Skeletal muscle tissue (tissue), 4 donors: ENCODE results near the gene TIMP2. TPM values are rescaled to one million over a fixed set of nuclear protein-coding genes. Genes with fewer than 3 reads are reported as not detected.

Experiments
- H3K27ac ChIP-seq: one replicate; pipeline ENCODE4 v1.7.0; 2013; ENCODE audit warnings: mild to moderate bottlenecking, low read depth, low read length, inconsistent platforms
- H3K27me3 ChIP-seq, 3 donors: one replicate each; pipeline ENCODE4 v1.7.0; 2013; ENCODE audit warnings: low read length in 3 of 3; ENCODE audit not compliant: control insufficient read depth in 3 of 3, insufficient read depth in 3 of 3
- H3K36me3 ChIP-seq, 3 donors: one replicate each; pipeline ENCODE4 v1.7.0; 2013; ENCODE audit warnings: low read length in 3 of 3; ENCODE audit not compliant: control insufficient read depth in 3 of 3, insufficient read depth in 3 of 3
- H3K4me1 ChIP-seq, 3 donors: one replicate each; pipeline ENCODE4 v1.7.0; 2013; ENCODE audit warnings: low read length in 3 of 3, mild to moderate bottlenecking in 3 of 3; ENCODE audit not compliant: control insufficient read depth in 3 of 3, insufficient read depth in 3 of 3
- H3K4me3 ChIP-seq, 3 donors: one replicate each; pipeline ENCODE4 v1.7.0; 2013; ENCODE audit warnings: low read length in 3 of 3
- H3K9ac ChIP-seq, 3 donors: one replicate each; pipeline ENCODE4 v1.7.0; 2013; ENCODE audit warnings: low read length in 3 of 3, mild to moderate bottlenecking in 3 of 3, moderate library complexity in 2 of 3, low read depth in 1 of 3
- H3K9me3 ChIP-seq, 3 donors: one replicate each; pipeline ENCODE4 v1.7.0; 2013; ENCODE audit warnings: low read length in 3 of 3; ENCODE audit not compliant: control insufficient read depth in 3 of 3
- total RNA-seq: library from RNA; depleted of rRNA; stranded (reverse); fragments of >200 nt; gene quantifications from one replicate; pipeline ENCODE4 v1.2.3, GENCODE V29; 2014
- donor health status: Osteomylitis.

TIMP2 gene
- total RNA-seq, 1 donor from 2014 or later = 39.7 TPM

GRCh38 chr17:78957128-78957527 is 31.9 kb upstream of the TIMP2 start:
- H3K4me1 ChIP-seq = peaks cover 5 to 7% (median 5%) of the 10 kb centered on the region in 3 donors
- H3K27me3 ChIP-seq = peaks cover 0 to 2% (median 0%) of the 10 kb centered on the region in 3 donors
- H3K9ac ChIP-seq = no peak overlapping the region
- H3K27ac ChIP-seq = no peak overlapping the region
- H3K4me3 ChIP-seq = no peak overlapping the region
- H3K36me3 ChIP-seq = no peaks in the 10 kb centered on the region
- H3K9me3 ChIP-seq = no peaks in the 10 kb centered on the region

DNA sequence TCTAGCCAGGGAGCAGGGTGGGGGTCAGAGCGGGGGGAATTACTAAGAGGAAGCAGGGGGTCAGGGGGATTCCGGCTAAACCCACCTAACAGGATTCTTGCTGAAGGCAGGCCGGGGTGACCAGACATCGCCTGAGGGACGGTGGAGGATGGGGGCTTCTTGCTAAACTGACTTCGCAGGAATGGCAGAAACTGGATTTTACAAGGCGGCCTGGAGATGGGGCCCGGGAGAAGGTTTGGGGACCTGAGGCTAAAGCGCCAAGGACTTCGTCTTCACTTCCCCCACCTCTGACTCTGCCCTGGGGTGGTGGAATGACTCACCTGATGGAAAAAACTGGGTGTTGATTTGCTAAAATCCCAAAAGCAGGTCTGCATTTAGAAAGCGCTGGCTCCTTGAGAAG is 31.1 kb upstream of the TIMP2 start:
- Histone ChIP-seq H3K36me3 (no peaks in the 10 kb centered on the region), H3K27me3 (peaks cover 0 to 2% (median 0%) of the 10 kb centered on the region in 3 donors), H3K27ac (no peak overlapping the region), H3K9me3 (no peaks in the 10 kb centered on the region), H3K9ac (no peak overlapping the region), H3K4me3 (no peak overlapping the region), H3K4me1 (peaks cover 4 to 11% (median 5%) of the 10 kb centered on the region in 3 donors)

- no peak overlapping the region for H3K27ac ChIP-seq
- no peaks in the 10 kb centered on the region for H3K36me3 ChIP-seq
- no peak overlapping the region for H3K4me3 ChIP-seq
- H3K9ac ChIP-seq = no peak overlapping the region
- H3K27me3 ChIP-seq = peaks cover 0 to 2% (median 0%) of the 10 kb centered on the region in 3 donors
- peaks cover 0 to 6% (median 2%) of the 10 kb centered on the region in 3 donors for H3K4me1 ChIP-seq
- peaks cover 7 to 11% (median 8%) of the 10 kb centered on the region in 3 donors for H3K9me3 ChIP-seq
Measured at GRCh38 chr17:78954684-78955083, 29.5 kb upstream of the TIMP2 start.

GRCh38 chr17:78953356-78954350 is 28.5 kb upstream of the TIMP2 start:
- Histone ChIP-seq H3K9me3 (peaks cover 7 to 11% (median 8%) of the 10 kb centered on the region in 3 donors), H3K27ac (no peak overlapping the region), H3K4me1 (peaks cover 0 to 6% (median 2%) of the 10 kb centered on the region in 3 donors), H3K27me3 (peaks cover 0 to 2% (median 0%) of the 10 kb centered on the region in 3 donors), H3K36me3 (no peaks in the 10 kb centered on the region), H3K9ac (no peak overlapping the region), H3K4me3 (no peak overlapping the region)

GRCh38 chr17:78952706-78953105 is 27.5 kb upstream of the TIMP2 start:
- Histone ChIP-seq H3K27me3 (peaks cover 0 to 2% (median 0%) of the 10 kb centered on the region in 3 donors), H3K9ac (no peak overlapping the region)

DNA sequence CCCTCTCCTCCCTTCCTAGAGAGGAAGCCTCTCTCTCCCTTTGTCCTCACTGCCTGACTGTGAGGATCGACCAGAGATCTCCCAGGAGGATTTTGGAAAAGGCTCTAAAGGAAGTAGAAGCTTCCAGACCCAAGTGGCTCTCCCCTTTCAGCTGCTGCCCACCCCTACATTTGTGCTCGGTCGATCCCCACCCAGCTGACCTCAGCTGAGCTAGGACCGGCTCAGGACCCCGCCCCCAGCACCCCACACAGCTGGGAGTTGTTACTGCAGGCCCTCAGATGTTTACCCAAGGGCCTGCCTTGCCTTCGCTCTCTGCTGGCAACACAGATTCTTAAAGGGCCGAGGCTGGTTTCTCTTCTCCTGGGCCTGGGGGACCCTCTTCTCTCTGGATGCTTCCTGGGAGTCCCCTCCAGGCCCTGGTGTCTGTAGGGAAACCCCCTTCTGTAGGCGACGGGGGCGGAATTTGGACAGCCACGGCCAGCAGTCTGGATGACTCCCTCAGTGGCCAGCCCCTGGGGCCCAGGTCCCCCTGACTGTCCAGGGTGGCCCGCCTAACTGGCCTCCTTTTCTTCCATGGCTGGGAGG is 26.9 kb upstream of the TIMP2 start:
- Histone ChIP-seq H3K4me1 (peaks cover 0 to 6% (median 2%) of the 10 kb centered on the region in 3 donors), H3K9me3 (peaks cover 7 to 11% (median 8%) of the 10 kb centered on the region in 3 donors), H3K27me3 (peaks cover 0 to 2% (median 0%) of the 10 kb centered on the region in 3 donors), H3K4me3 (no peak overlapping the region), H3K36me3 (no peaks in the 10 kb centered on the region), H3K27ac (no peak overlapping the region), H3K9ac (no peak overlapping the region)

More at GRCh38 chr17:78952706-78953105, 27.5 kb upstream of the TIMP2 start:
- H3K36me3 ChIP-seq = no peaks in the 10 kb centered on the region
- H3K9me3 ChIP-seq = peaks cover 7 to 11% (median 8%) of the 10 kb centered on the region in 3 donors
- no peak overlapping the region for H3K27ac ChIP-seq
- peaks cover 0 to 6% (median 2%) of the 10 kb centered on the region in 3 donors for H3K4me1 ChIP-seq
- no peak overlapping the region for H3K4me3 ChIP-seq

GRCh38 chr17:78950870-78951269 is 25.7 kb upstream of the TIMP2 start:
- H3K9ac ChIP-seq = no peak overlapping the region
- H3K9me3 ChIP-seq = peaks cover 7 to 11% (median 8%) of the 10 kb centered on the region in 3 donors

DNA sequence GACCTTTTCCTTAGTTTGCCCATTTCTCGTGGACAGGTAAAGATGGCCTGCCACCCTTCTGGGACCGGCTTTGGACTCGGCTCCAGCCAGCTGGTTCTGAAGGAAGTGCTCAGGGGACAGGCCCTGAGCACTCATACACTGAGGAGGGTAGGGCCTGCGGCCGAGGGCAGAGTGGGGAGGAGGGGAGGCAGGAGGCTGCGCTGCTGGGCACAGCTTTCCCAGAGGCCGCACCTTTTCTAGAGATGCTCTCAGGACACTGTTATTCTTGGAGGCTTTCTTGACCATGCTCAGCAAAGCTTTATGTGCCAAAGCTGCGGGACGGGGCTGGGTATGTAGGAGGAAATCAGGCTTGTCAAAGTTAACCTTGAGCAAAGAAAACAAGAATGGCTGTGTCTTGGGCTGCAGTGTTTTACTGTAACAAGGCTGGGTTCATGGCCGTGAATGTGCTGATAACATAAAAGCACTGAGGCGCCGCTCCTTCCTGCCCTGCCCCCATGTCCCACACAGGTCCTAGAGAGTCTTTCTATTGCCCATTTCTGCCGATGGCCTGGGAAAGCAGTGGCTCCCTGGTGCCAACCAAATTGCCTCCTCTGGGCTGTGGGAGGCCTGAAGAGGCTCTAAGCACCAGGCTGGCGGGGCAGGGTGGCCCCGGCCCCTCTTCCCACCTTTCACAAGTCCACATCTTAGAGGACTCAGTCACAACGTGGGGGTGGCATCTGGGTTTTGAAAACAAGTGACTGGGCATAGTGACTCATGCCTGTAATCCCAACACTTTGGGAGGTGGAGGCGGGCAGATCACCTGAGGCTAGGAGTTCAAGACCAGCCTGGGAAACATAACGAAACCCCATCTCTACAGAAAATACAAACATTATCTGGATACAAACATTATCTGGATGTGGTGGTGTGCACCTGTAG is 22.3 kb upstream of the TIMP2 start:
- H3K4me3 ChIP-seq = no peak overlapping the region
- peaks cover 0 to 11% (median 10%) of the 10 kb centered on the region in 3 donors for H3K27me3 ChIP-seq
- peaks cover 7 to 11% (median 8%) of the 10 kb centered on the region in 3 donors for H3K9me3 ChIP-seq
- no peaks in the 10 kb centered on the region for H3K36me3 ChIP-seq
- no peak overlapping the region for H3K27ac ChIP-seq
- H3K9ac ChIP-seq = no peak overlapping the region
- H3K4me1 ChIP-seq = peaks cover 0 to 4% (median 0%) of the 10 kb centered on the region in 3 donors

More at GRCh38 chr17:78950870-78951269, 25.7 kb upstream of the TIMP2 start:
- Histone ChIP-seq H3K4me1 (peaks cover 0 to 6% (median 2%) of the 10 kb centered on the region in 3 donors), H3K4me3 (no peak overlapping the region), H3K27ac (no peak overlapping the region), H3K36me3 (no peaks in the 10 kb centered on the region), H3K27me3 (peaks cover 0 to 2% (median 0%) of the 10 kb centered on the region in 3 donors)

GRCh38 chr17:78946631-78947030 is 21.4 kb upstream of the TIMP2 start:
- Histone ChIP-seq H3K9ac (no peak overlapping the region), H3K36me3 (no peaks in the 10 kb centered on the region), H3K4me1 (peaks cover 0 to under 1% (median 0%) of the 10 kb centered on the region in 3 donors), H3K27me3 (peaks cover 0 to 11% (median 10%) of the 10 kb centered on the region in 3 donors), H3K9me3 (peaks cover 7 to 11% (median 8%) of the 10 kb centered on the region in 3 donors), H3K4me3 (no peak overlapping the region), H3K27ac (no peak overlapping the region)
